Loucy (cell line): ENCODE results near the gene DNAJB13.

Experiments
- H2AFZ ChIP-seq: fragments of 200-600 bp; sonication (generic); 2 replicates; pipeline ENCODE4 v1.6.0; 2016; ENCODE audit warnings: antibody characterized with exemption, mild to moderate bottlenecking, low read length, moderate library complexity
- H3F3A ChIP-seq: fragments of 200-600 bp; 2 replicates; pipeline ENCODE4 v1.6.0; 2016; ENCODE audit warnings: antibody characterized with exemption, low read depth, mild to moderate bottlenecking
- H3K27me3 ChIP-seq: fragments of 200-600 bp; sonication (generic); 2 replicates; pipeline ENCODE4 v1.6.1; 2014; ENCODE audit warnings: low read length, mild to moderate bottlenecking; ENCODE audit not compliant: insufficient read depth, poor library complexity, severe bottlenecking
- H3K36me3 ChIP-seq: fragments of 200-600 bp; sonication (generic); 2 replicates; pipeline ENCODE4 v1.6.1; 2016; ENCODE audit warnings: low read length; ENCODE audit not compliant: insufficient read depth
- H3K4me1 ChIP-seq: fragments of 200-600 bp; sonication (generic); 2 replicates; pipeline ENCODE4 v1.5.1; 2014; ENCODE audit warnings: low read length, mild to moderate bottlenecking; ENCODE audit not compliant: insufficient read depth, poor library complexity, severe bottlenecking
- H3K4me2 ChIP-seq: fragments of 200-600 bp; sonication (generic); 2 replicates; pipeline ENCODE4 v1.6.0; 2014; ENCODE audit warnings: antibody characterized with exemption, low read length, low read depth, mild to moderate bottlenecking; ENCODE audit not compliant: poor library complexity, severe bottlenecking
- H3K4me3 ChIP-seq: fragments of 200-600 bp; sonication (generic); 2 replicates; pipeline ENCODE4 v1.5.1; 2014; ENCODE audit warnings: low read length, mild to moderate bottlenecking, mixed read lengths; ENCODE audit not compliant: poor library complexity, severe bottlenecking
- H3K79me2 ChIP-seq: fragments of 200-600 bp; sonication (generic); 2 replicates; pipeline ENCODE4 v1.6.1; 2014; ENCODE audit warnings: low read length; ENCODE audit not compliant: insufficient read depth
- H3K9ac ChIP-seq: fragments of 200-600 bp; sonication (generic); 2 replicates; pipeline ENCODE4 v1.6.0; 2014; ENCODE audit warnings: mild to moderate bottlenecking, low read depth, low read length, moderate library complexity; ENCODE audit not compliant: poor library complexity, severe bottlenecking
- H3K9me2 ChIP-seq: fragments of 200-600 bp; sonication (generic); replicated peaks from 2 replicates; pipeline ENCODE4 v1.6.1; 2016; ENCODE audit warnings: low read depth, low read length, mixed read lengths
- H3K9me3 ChIP-seq: fragments of 200-600 bp; sonication (generic); 2 replicates; pipeline ENCODE4 v1.6.1; 2014; ENCODE audit warnings: mild to moderate bottlenecking, antibody characterized with exemption, low read length, low read depth; ENCODE audit not compliant: insufficient read depth
- H4K20me1 ChIP-seq: fragments of 200-600 bp; sonication (generic); 2 replicates; pipeline ENCODE4 v1.6.0; 2014; ENCODE audit warnings: antibody characterized with exemption, low read length, mild to moderate bottlenecking; ENCODE audit not compliant: insufficient read depth, poor library complexity, severe bottlenecking
- CTCF ChIP-seq: fragments of 200-600 bp; sonication (generic); conservative IDR thresholded peaks from 2 replicates; pipeline ENCODE4 v1.5.1; 2014; ENCODE audit warnings: mild to moderate bottlenecking, antibody characterized with exemption, low read length
- EZH2phosphoT487 ChIP-seq: fragments of 200-600 bp; IDR thresholded peaks from 2 replicates; pipeline ENCODE4 v1.6.1; 2018; ENCODE audit warnings: antibody characterized with exemption, mild to moderate bottlenecking, moderate library complexity, borderline replicate concordance

DNAJB13 gene

GRCh38 chr11:73981051-73981805 is 30.4 kb downstream of the DNAJB13 start:
- Histone ChIP-seq H3K79me2 (peaks cover 78% of the 10 kb centered on the region), H3K27me3 (peaks cover 7% of the 10 kb centered on the region), H3K4me2 (peak overlapping the region; percentile 92), H3K4me1 (peaks cover 56% of the 10 kb centered on the region), H3K9ac (peak overlapping the region; percentile 99), H3F3A (peaks cover 12% of the 10 kb centered on the region), H2AFZ (no peak overlapping the region), H3K9me2 (no peaks in the 10 kb centered on the region), H3K36me3 (peaks cover 29% of the 10 kb centered on the region; the same call in 1 of the 2 replicates), H4K20me1 (peaks cover 52% of the 10 kb centered on the region), H3K4me3 (peak overlapping the region; percentile 97), H3K9me3 (no peaks in the 10 kb centered on the region)
- TF ChIP-seq CTCF: no peak
- TF ChIP-seq EZH2phosphoT487: no peak

GRCh38 chr11:73982595-73982989 is 31.8 kb downstream of the DNAJB13 start, which contains the start of gene UCP2:
Gene UCP2 (minus strand): TSS chr11:73982843. CDS start chr11:73978378, 4,465 bp downstream.
- peaks cover 15% of the 10 kb centered on the region; the same call in 1 of the 2 replicates for H3K36me3 ChIP-seq
- peak within 1 kb of the TSS; percentile 92 for H3K4me2 ChIP-seq
- H2AFZ ChIP-seq: peak within 1 kb of the TSS; percentile 77
- H3K4me1 ChIP-seq: peaks cover 49% of the 10 kb centered on the region
- peak within 1 kb of the TSS; percentile 97 for H3K4me3 ChIP-seq
- peaks cover 45% of the 10 kb centered on the region for H4K20me1 ChIP-seq
- H3K9ac ChIP-seq: peak within 1 kb of the TSS; percentile 99
- H3K9me3 ChIP-seq: no peaks in the 10 kb centered on the region
- H3F3A ChIP-seq: peaks cover 12% of the 10 kb centered on the region
- H3K27me3 ChIP-seq: peaks cover 7% of the 10 kb centered on the region
- TF ChIP-seq CTCF (no peak), EZH2phosphoT487 (no peak)
- peaks cover 64% of the 10 kb centered on the region for H3K79me2 ChIP-seq
- no peaks in the 10 kb centered on the region for H3K9me2 ChIP-seq

GRCh38 chr11:73982990-73983740 is 32.3 kb downstream of the DNAJB13 start:
- Histone ChIP-seq H3K9me2 (no peaks in the 10 kb centered on the region), H3K4me1 (peaks cover 43% of the 10 kb centered on the region), H3K79me2 (peaks cover 58% of the 10 kb centered on the region)

More at GRCh38 chr11:73982990-73983740, 32.3 kb downstream of the DNAJB13 start:
- peak overlapping the region; percentile 99 for H3K9ac ChIP-seq
- peak overlapping the region; percentile 79 for H3K4me2 ChIP-seq
- H3K9me3 ChIP-seq: no peaks in the 10 kb centered on the region
- H2AFZ ChIP-seq: peak overlapping the region; percentile 77
- peak overlapping the region; percentile 97 for H3K4me3 ChIP-seq
- peaks cover 39% of the 10 kb centered on the region for H4K20me1 ChIP-seq
- H3K36me3 ChIP-seq: peaks cover 10% of the 10 kb centered on the region; the same call in 1 of the 2 replicates
- H3K27me3 ChIP-seq: peaks cover 7% of the 10 kb centered on the region
- TF ChIP-seq CTCF (no peak), EZH2phosphoT487 (no peak)
- peaks cover 12% of the 10 kb centered on the region for H3F3A ChIP-seq
